Measurements from ENCODE around the gene IRS4. TPM values are rescaled to one million over a fixed set of nuclear protein-coding genes. Genes with fewer than 3 reads are reported as not detected.

Gene IRS4
- polyA plus RNA-seq, 1 donor (not counting 4 experiments of a cell fraction or from before 2014, with no cell fraction given) = not detected

- H3K4me1 ChIP-seq (ENCODE audit: control insufficient read depth, extremely low read depth, insufficient read depth, low read length) = no peaks in the 10 kb centered on the region
- H3K27me3 ChIP-seq (ENCODE audit: control insufficient read depth, extremely low read depth, insufficient read depth, low read length) = peaks cover 84% of the 10 kb centered on the region
- no peaks in the 10 kb centered on the region for H4K20me1 ChIP-seq (ENCODE audit: control insufficient read depth, extremely low read depth, insufficient read depth, low read length)
- dilution Hi-C loops (cut with MboI; ENCODE audit: extremely low pct_ligation_motif_present, low sequenced_read_pairs) = no loop called here
- H3K27ac ChIP-seq (ENCODE audit: control insufficient read depth, insufficient read depth, low read length) = no peak overlapping the region
- H3K79me2 ChIP-seq (ENCODE audit: control insufficient read depth, insufficient read depth, low read length) = no peaks in the 10 kb centered on the region
- FAIRE-seq (no peak), DNase-seq (ENCODE audit: low read depth, low spot score) (no peak)
- H3K9ac ChIP-seq (ENCODE audit: control insufficient read depth, extremely low read depth, insufficient read depth, low read length) = no peak overlapping the region
- no peak overlapping the region for H3K4me3 ChIP-seq (ENCODE audit: control insufficient read depth in 2 of 3, extremely low read depth in 1 of 3, insufficient read depth in 2 of 3, low read depth in 1 of 3, low read length in 3 of 3)
- H3K9me1 ChIP-seq (ENCODE audit: control insufficient read depth, extremely low read depth, insufficient read depth, low read length) = no peaks in the 10 kb centered on the region
- no peak overlapping the region for H2AFZ ChIP-seq (ENCODE audit: control insufficient read depth, low read length)
- peaks cover 2% of the 10 kb centered on the region for H3K9me3 ChIP-seq (ENCODE audit: control insufficient read depth, low read depth, low read length)
- H3K4me2 ChIP-seq (ENCODE audit: control insufficient read depth, extremely low read depth, insufficient read depth, low read depth, low read length) = no peak overlapping the region
- TF ChIP-seq CTCF (optimal IDR thresholded peaks at IDR 0.05 in 1 of 3, IDR thresholded peaks at IDR 0.05 in 1 of 3, conservative IDR thresholded peaks at IDR 0.05 in 1 of 3; ENCODE audit: extremely low read depth in 1 of 3, insufficient read depth in 2 of 3, low read length in 3 of 3) (no peak), EZH2 (IDR thresholded peaks at IDR 0.05; ENCODE audit: low read length) (peak; percentile 66)
- no peaks in the 10 kb centered on the region for H3K36me3 ChIP-seq (ENCODE audit: control insufficient read depth in 2 of 2, extremely low read depth in 1 of 2, insufficient read depth in 2 of 2, low read length in 2 of 2)
Measured at GRCh38 chrX:108732630-108733321, 3.6 kb downstream of the IRS4 start.

GRCh38 chrX:108731153-108731552 is 5.2 kb downstream of the IRS4 start:
- DNase-seq (ENCODE audit: low read depth, low spot score) (no peak), FAIRE-seq (no peak)
- Histone ChIP-seq H3K27ac (ENCODE audit: control insufficient read depth, insufficient read depth, low read length) (no peak overlapping the region), H3K36me3 (ENCODE audit: control insufficient read depth in 2 of 2, extremely low read depth in 1 of 2, insufficient read depth in 2 of 2, low read length in 2 of 2) (no peaks in the 10 kb centered on the region), H3K4me2 (ENCODE audit: control insufficient read depth, extremely low read depth, insufficient read depth, low read depth, low read length) (no peak overlapping the region), H2AFZ (ENCODE audit: control insufficient read depth, low read length) (no peak overlapping the region), H3K4me3 (ENCODE audit: control insufficient read depth in 2 of 3, extremely low read depth in 1 of 3, insufficient read depth in 2 of 3, low read depth in 1 of 3, low read length in 3 of 3) (no peak overlapping the region), H3K27me3 (ENCODE audit: control insufficient read depth, extremely low read depth, insufficient read depth, low read length) (peaks cover 72% of the 10 kb centered on the region), H3K79me2 (ENCODE audit: control insufficient read depth, insufficient read depth, low read length) (no peaks in the 10 kb centered on the region), H3K9me1 (ENCODE audit: control insufficient read depth, extremely low read depth, insufficient read depth, low read length) (no peaks in the 10 kb centered on the region), H4K20me1 (ENCODE audit: control insufficient read depth, extremely low read depth, insufficient read depth, low read length) (no peaks in the 10 kb centered on the region), H3K4me1 (ENCODE audit: control insufficient read depth, extremely low read depth, insufficient read depth, low read length) (no peaks in the 10 kb centered on the region), H3K9me3 (ENCODE audit: control insufficient read depth, low read depth, low read length) (peaks cover 2% of the 10 kb centered on the region), H3K9ac (ENCODE audit: control insufficient read depth, extremely low read depth, insufficient read depth, low read length) (no peak overlapping the region)
- TF ChIP-seq CTCF (optimal IDR thresholded peaks at IDR 0.05 in 1 of 3, IDR thresholded peaks at IDR 0.05 in 1 of 3, conservative IDR thresholded peaks at IDR 0.05 in 1 of 3; ENCODE audit: extremely low read depth in 1 of 3, insufficient read depth in 2 of 3, low read length in 3 of 3) (no peak), EZH2 (IDR thresholded peaks at IDR 0.05; ENCODE audit: low read length) (peak; percentile 58)
- dilution Hi-C loops (cut with MboI; ENCODE audit: extremely low pct_ligation_motif_present, low sequenced_read_pairs) = no loop called here
